Parietal lobe (tissue), 2 donors: Measurements from ENCODE around the gene MEGF6. TPM values are rescaled to one million over a fixed set of nuclear protein-coding genes. Genes with fewer than 3 reads are reported as not detected.

ENCODE experiments used
- small RNA-seq: library from RNA; depleted of rRNA; stranded (forward); fragments of <200 nt; gene quantifications from one replicate; pipeline ENCODE3, GENCODE V24; 2014; ENCODE audit warnings: low replicate concordance
- total RNA-seq: library from RNA; depleted of rRNA; stranded (reverse); fragments of >200 nt; gene quantifications from one replicate; pipeline ENCODE4 v1.2.3, GENCODE V29; 2014

Gene MEGF6
- total RNA-seq, result 14.1 TPM

DNA sequence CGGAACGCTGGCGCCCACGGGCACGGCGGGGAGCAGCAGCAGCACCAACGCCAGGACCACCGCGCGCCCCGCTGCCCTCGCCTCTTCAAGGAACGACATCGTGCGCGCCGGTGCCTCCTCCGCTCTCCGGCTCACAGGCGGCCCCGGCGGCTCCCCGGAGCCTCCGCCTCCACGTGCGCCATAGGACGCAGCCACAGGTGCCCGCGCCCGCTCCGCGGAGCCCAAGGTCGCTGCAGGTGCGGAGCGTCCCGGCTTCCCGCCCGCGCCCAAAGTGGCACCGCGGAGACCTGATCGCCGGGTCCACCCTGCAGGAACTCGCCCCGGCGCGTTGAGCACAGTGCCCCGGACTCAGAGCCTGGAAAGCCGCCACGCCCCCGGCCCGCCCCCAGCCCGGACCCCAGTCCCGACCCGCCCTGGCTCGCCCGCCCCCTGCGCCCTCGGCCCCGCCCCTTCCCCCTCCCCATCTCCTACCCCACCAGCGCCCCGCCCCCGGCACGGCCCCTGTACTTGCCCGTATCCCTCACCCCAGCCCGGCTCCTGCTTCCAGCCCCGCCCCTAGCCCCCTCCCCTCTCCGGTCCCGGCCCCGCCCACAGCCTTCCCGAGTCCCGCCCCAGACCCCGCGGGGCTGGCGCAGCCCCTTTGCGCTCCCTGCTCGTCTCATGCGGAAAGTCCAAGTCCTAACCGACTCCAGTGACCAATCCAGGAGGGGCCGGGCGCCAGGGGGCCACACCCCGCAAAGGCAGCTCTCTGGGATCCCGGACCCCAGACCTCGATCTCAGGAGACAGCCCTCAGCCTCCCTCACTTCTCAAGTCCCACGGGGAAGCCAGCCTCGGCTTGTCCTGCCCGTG, at the start of gene MEGF6:
MEGF6 (minus strand) TSS at position 339 of the 850 bp plus-strand sequence; CDS start at position 99, 240 bp downstream.

GRCh38 chr1:3651930-3652547, 40.7 kb upstream of the MEGF6 start, which contains the start of gene TP73:
Gene TP73 (plus strand): TSS chr1:3652516. CDS start chr1:3682366, 29,850 bp downstream.

GRCh38 chr1:3649342-3650247, 38.3 kb upstream of the MEGF6 start, which contains the start of gene WRAP73:
Gene WRAP73 (minus strand): TSS chr1:3650103. CDS start chr1:3649999, 104 bp downstream.

GRCh38 chr1:3624200-3625136, 13.2 kb upstream of the MEGF6 start, which contains the start of gene TPRG1L:
Gene TPRG1L (plus strand): TSS chr1:3625015. CDS start chr1:3625073, 58 bp downstream.

DNA sequence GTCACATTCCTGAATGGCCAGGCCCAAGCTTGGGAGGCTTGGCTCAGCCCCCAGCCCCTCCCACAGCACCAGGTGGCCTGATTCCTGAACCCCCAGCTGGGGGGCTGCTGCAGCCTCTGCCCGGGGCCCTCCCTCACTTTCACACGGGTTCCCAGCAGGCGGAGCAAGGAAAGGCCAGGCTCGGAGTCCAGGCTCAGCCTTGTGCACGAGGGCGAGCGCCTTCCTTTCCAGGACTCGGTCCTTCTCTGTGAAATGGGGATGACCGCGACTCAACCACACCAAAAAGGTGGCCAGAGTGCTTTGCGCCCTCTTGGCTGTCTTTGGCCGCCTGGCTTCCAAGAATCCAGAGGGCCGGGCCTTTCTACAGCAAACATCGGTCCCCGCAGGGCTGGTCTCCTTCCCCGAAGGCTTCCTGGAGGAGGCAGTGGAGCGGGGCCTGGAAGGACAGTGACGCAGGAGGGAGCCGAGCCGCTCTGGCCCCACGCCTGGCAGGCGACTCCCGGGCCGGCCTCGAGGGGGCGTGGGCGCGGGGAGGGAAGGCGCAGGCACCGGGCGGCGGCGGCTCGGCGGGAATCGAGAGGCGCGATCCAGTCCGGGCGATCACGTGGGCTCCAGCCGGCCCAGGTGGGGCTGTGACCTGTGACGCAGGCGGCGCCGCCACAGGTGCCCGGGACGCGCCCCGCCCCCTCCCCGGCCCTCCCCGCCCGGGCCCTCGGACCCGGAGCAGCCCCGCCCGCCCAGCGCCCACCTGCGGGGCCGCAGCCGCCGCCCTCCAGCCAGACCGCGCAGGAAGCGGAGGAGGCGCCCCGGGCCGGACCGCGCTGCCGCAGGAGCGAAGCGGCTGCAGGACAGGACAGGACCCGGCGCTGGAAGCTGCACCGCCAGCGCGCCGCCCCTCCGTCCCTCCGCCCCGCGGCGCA, 157.2 kb downstream of the MEGF6 start, which contains the start of gene ARHGEF16:
ARHGEF16 (plus strand) TSS at position 775 of the 920 bp plus-strand sequence. CDS start 8,420 bp downstream, outside the sequence.

Small RNAs within 50 kb of the gene (small RNA-seq; reads per million reads assigned to genes)
- 0.09 reads per million for gene MIR551A

Other genes starting within 250 kb of the MEGF6 start
- gene ARHGEF16, start 156.8 kb downstream of the MEGF6 start, total RNA-seq, result not detected
- 13.8 TPM for gene TPRG1L, start 13.5 kb upstream of the MEGF6 start, total RNA-seq
- gene WRAP73, start 38.6 kb upstream of the MEGF6 start, total RNA-seq, result 22.8 TPM
- 0.31 TPM for gene TP73, start 41.0 kb upstream of the MEGF6 start, total RNA-seq
- gene CCDC27, start 140.9 kb upstream of the MEGF6 start, total RNA-seq, result not detected
- 2.5 TPM for gene SMIM1, start 161.2 kb upstream of the MEGF6 start, total RNA-seq
- 31.9 TPM for gene LRRC47, start 185.0 kb upstream of the MEGF6 start, total RNA-seq
- 55.4 TPM for gene CEP104, start 245.7 kb upstream of the MEGF6 start, total RNA-seq
- 15.3 TPM for gene DFFB, start 246.0 kb upstream of the MEGF6 start, total RNA-seq